ENCODE results near the gene ZMYM3.
A peak's percentile ranks its signal among the peaks of the same experiment; 100 is the strongest.
"Not testable (repeated sequence)": the region's sequence is repeated elsewhere in the genome, so short reads cannot be mapped to it uniquely, and the experiment has no call there.

The ZMYM3 gene

DNA sequence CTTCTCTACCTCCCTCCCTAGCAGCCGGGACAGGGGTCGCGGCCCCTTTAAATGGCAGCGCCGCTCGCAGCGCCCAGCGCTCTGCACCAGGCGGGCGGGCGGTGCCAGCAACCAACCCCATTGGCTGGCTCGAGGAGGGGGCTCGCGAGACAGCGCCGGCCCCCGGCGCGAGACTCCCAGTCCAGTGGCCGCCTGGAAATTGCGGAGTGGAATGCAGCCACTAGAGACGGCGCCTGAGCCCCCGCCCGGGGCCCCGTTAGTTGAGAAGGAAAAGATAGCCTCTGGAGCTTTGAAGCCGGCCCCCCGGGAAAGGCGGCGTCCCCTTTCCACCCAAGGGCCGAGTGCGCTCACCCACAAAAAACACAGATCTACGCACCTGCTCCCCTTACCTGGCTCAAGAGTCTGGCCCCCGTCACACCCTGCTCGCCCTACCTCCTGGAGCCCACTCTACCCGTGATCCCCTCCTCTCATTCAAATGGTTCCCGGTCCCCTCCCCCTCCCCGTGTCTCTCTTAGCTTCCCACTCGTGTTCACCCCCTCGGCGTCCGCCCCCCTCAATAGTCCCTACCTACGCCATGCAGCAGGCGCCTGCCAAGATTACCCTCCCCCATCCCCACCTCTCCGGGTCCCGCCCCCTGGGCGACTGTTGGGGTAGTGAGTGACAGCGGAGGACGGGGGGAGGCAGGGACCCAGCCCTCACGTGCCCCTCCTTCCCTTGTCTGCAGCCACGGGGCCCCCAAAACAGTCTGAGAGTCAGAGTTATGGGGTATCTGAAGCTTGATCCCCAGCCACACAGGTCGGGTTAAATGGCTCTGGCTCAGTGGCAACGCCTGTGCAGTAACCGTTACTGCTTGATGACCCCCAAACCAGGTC is at the start of gene ZMYM3:
TSS of gene ZMYM3 (minus strand) at position 49 of the 872 bp plus-strand sequence. CDS start 885 bp downstream, outside the sequence.
- peak; percentile 73 to 83 for DNase-seq

DNA sequence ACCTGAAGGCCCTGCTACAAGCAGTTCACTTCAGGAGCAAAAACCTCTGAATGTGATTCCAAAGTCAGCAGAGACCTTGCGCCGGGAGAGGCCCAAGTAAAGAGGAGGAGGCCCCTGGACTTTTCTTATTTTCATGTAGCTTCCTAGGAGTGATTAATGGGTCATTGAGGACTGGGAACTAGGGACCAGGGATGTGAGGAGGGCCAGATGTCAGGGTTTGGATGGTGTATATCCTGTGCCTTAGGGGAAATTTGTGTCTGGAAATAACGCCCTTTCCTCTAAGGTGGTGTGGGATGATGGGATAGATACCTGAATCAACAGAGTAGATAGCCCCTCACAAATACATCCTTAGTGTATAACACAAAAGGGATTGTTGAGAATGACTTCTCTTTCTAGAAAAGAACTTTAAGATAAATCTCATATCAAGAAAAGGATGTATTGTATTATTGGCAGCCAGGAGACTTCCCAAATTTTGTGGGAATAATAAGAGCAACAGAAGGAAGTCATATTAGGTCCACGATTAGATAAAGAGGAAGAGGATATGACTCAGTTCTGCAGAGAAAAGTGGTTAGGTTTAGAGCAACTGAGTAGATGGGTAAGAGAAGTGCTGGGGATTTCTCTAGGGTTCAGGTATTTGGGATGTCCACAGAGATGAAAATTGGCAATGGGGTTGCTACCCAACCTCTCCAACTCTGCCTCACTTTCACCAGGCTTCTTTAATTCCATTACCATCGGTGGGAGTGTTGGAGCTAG is 48.7 kb upstream of the ZMYM3 start:
- no peak for DNase-seq

DNA sequence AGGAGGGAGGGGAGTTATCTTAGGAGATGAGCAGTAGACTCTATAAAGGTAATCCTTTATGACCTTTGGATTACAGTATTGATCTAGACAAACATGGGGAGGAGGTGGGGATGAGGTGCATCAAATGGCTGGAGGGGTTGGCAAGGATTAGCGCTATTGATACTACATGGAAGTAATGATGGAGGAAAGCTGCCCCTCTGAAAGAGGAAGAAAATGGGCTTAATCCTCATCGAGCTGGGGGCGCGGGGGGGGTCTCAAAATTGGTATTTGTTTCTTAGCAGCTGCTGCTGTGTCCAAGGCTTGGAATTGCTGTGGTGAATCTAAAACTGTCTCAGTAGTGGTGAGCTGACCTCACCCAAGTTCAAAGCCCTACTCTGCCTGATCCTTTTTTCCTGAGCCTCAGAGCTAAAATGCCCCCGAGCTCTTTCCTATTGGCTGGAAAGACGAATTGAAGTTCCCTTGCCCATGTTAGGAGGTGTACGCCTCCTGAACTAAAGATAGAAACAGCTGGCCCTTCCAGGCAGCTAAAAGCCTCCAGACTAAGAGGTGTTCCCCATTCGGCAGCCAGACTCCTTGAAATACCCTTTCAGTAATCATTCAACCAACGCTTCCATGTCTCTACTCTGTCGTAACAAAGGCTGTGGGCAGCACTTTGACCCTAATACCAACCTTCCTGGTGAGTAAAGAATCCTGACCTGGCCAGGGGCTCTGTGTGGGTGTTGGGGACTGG is 47.4 kb upstream of the ZMYM3 start, which contains the start of gene ITGB1BP2:
TSS of gene ITGB1BP2 (plus strand) at position 556 of the 730 bp plus-strand sequence. CDS start at position 613, 57 bp downstream.
- DNase-seq = no peak

DNA sequence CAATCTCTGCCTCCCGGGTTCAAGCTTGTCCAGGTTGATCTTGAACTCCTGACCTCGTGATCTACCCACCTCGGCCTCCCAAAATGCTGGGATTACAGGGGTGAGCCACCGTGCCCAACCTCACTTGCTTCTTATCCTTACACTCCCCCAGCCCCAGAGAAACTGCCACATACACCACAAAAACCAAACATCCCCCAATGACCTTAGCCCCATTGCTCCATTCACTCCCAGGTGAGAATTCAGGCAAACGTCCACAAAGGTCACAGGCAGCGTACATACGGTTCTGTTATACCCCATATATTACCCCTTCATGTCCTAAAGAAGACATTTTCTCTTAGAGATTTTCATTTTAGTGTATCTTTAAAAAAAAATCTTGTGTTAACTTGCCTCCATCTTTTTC is 46.6 kb upstream of the ZMYM3 start:
- not testable (repeated sequence) for DNase-seq

DNA sequence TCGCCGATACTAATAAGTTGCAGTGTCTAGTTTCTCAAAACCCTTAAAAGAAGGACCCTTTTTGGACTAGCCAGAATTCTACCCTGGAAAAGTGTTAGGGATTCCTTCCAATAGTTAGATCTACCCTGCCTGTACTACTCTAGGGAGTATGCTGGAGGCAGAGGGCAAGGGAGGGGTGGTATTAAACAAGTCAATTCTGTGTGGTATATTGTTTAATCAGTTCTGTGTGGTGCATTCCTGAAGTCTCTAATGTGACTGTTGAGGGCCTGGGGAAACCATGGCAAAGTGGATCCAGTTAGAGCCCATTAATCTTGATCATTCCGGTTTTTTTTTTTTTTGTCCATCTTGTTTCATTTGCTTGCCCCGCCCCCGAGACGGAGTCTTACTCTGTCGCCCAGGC is 46.1 kb upstream of the ZMYM3 start:
- DNase-seq = not testable (repeated sequence)

DNA sequence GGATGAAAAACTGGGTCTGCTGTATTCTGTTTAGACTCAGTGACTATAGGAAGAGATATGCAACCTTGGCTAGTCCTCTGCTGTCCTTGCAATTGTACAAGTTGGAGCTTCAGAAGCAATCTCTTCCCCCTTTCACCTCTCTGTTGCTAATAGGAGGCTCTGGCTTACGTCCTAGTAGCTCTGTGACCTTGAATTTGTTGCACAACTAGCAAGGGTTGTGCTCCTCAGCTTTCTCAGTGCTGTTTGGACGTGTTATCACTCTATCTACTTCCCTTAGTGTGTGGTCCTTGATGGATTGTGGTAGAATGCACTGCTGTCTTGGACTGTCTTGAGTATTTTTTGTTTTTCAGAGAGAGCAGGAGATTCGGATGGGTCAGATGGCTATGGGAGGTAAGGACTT is 44.2 kb upstream of the ZMYM3 start:
- no peak for DNase-seq

DNA sequence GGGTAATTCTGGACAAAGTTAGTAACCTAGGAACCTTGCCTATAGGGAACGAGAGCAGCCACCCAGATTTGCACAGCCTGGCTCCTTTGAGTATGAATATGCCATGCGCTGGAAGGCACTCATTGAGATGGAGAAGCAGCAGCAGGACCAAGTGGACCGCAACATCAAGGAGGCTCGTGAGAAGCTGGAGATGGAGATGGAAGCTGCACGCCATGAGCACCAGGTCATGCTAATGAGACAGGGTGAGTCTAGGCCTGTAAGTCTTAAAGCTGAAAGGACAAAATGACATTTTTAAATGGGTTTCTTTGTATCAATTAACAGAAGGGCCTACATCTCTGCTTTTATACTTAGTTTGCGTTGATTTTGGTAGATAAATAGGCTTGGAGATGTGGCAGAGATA is 42.9 kb upstream of the ZMYM3 start:
- DNase-seq = no peak

DNA sequence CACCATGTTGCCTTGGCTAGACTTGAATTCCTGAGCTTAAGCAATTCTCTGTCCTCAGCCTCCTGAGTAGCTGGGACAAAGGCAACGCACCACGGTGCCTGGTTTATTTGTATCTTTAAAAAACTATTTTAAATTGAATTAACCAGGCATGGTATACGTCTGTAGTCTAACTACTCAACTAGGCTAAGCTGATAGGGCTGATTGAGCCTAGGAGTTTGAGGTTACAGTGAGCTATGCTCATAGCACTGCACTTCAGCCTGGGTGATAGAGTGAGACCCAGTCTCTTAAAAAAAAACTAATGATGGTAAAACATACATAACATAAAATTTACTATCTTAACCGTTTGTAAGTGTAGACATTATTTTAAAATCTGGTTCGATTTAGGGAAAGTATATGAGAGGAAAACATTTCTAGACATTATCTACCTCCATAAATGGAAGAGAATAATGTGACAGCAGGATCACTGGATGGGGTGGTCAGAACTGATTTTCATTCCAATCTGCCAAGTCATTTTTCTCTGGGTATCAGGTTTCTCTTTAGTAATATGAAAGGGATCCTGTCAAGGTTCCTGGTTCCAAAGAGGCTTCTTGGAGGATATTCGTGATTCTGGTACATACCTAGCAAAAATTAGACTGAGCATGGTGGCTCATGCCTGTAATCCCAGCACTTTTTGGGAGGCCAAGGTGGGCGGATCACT is 38.9 kb upstream of the ZMYM3 start:
- no peak for DNase-seq

DNA sequence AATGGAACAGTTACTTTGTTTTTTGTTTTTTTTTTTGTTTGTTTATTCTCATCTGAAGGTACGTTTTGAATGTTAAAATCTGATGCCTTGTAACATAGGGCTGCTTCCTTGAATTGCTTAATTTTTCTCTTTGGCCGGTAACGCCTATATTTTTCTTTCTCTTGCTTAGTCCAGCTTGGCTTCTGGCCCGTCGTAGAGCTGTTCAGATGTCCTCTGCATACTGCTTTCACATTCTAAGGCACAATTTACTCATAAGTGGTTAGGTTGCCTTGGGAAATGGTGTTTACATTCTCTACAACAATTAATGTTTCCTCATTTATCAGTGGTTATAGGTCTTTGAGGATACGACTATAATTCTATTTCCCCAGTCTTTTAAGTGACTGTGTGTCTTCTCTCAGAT is 37.4 kb upstream of the ZMYM3 start:
- DNase-seq = no peak

DNA sequence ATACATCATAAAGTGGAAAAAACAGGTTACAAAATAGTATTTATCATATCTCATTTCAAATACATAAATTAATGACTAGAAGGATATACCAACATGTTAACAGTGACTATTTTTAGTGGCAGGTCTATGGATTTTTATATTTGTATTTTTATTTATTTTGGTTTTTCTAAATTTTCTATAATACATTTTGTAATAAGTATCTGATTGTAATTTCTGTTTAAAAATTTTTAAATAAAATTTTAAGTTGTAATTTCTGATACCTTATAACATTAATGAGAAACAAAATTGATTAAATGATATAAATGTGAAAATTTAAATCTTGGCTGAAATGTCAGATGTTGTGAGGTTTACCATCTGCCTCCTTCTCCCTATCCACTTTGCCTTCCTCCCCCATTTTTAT is 32.0 kb upstream of the ZMYM3 start:
- DNase-seq = no peak

DNA sequence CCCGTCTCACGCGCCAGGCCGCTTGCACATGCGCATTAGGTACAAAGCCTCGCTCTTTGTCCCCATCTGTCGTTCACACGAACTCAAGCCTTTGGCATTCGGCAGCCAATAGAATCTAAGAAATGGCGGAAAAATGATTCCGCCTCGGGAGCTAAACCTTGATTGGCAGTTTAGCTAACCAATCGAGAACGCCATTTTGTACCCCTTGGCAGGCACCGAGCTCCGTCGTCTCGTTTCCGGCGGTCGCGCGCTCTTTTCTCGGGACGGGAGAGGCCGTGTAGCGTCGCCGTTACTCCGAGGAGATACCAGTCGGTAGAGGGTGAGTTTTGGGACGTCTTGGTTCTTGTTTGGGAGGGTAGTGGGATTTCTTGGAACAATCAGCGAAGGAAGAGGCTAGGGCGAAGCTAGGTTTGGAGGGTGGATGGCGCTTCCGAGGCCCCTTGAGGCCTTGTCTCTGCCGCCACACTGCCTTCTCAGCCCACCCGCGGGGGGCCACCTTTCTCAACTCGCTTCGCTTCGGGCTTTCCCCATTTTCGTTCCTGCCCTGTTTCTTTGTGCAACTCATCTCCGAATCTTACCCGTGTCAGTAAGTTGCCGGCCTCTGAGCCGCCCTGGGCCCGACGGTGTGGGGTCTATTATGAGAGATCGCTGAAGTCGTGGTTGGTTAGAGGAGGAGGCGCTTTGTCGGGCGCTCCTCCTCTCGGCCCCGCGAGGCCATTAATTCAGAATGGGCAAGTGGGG is 29.6 kb upstream of the ZMYM3 start, which contains the start of gene NONO:
TSS of gene NONO (plus strand) at position 233 of the 741 bp plus-strand sequence. CDS start 7,003 bp downstream, outside the sequence.
- DNase-seq = peak; percentile 94 to 96

DNA sequence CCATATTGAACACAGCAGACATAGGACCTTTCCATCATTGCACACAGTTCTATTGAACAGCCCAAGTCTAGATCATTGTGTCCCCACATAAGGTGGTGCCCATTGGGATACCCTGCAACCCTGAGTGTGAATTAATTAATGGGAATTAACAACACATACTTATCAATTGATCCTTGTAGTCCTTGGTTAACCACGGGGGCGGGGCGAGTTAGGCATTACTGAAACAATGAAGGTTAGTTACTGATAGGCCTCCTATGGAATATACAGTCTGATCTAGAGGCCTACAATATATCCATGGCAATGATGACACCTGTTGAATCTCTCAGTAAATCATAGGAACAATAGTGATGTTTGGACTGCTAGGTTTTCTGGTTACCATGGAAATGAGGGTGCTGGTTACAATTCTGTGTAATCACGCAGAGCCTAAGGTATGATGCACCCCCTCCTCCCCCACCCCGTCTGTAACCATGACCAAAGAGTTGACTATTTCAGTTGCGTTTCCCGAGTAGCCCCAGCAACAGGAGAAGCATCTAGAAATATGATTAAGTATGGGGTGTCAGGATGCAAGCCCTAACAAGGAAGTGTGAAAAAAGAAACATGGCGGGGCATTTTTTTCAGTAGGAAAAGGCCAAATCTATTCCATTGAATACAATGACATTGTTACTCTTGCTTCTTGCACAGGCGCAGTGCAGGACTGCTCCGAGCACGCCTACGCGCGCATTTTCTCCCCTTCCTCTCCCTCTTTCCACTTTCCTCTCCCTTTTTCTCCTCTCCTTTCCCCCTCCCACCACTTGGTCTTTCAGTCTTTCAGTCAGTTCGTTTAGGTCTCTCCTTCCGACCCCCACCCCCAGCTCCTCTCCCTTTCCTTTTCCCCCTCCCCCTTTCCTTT is 28.8 kb upstream of the ZMYM3 start:
- DNase-seq = peak; percentile 1 to 31

DNA sequence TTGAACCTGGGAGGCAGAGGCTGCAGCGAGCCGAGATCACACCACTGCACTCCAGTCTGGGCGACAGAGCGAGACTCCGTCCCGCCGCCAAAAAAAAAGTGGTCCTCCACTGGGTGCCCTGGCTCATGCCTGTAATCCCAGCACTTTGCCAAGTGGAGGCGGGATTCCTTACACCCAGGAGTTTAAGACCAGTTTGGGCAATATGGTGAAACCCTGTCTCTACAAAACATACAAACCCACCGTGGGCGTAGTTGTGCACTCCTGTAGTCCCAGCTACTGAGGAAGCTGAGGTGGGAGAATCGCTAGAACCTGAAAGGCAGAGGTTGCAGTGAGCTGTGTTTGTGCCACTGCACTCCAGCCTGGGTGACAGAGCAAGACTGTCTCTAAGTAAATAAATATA is 27.4 kb upstream of the ZMYM3 start:
- not testable (repeated sequence) for DNase-seq

DNA sequence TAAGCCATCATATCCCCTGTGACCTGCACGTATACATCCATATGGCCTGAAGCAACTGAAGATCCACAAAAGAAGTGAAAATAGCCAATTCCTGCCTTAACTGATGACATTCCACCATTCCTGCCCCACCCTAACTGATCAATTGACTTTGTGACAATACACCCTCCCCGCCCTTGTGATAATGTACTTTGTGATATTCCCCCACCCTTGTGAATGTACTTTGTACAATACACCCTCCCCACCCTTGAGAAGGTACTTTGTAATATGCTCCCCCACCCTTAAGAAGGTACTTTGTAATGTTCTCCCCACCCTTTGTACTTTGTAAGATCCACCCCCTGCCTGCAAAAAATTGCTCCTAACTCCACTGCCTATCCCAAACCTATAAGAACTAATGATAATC is 18.4 kb upstream of the ZMYM3 start:
- DNase-seq = not testable (repeated sequence)

DNA sequence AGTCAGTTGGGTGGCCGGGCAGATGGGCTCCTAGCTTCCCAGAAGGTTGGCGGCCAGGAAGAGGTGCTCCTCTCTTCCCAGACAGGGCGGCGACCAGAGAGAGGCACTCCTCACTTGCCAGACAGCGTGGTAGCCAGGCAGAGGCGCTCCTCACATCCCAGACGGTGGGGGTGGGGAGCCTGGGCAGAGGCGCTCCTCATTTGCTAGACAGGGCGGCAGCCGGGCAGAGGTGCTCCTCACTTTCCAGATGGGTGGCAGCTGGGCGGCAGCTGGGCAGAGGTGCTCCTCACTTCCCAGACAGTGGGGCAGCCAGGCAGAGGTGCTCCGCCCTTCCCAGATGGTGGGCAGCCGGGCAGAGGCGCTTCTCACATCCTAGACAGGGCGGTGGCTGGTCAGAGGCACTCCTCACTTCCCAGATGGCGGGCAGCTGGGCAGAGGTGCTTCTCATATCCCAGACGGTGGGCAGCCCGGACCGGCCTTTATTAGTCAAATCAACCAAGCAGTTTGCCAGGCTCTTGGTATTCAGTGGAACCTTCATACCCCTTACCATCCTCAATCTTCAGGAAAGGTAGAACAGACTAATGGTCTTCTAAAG is 16.0 kb upstream of the ZMYM3 start:
- no peak for DNase-seq

DNA sequence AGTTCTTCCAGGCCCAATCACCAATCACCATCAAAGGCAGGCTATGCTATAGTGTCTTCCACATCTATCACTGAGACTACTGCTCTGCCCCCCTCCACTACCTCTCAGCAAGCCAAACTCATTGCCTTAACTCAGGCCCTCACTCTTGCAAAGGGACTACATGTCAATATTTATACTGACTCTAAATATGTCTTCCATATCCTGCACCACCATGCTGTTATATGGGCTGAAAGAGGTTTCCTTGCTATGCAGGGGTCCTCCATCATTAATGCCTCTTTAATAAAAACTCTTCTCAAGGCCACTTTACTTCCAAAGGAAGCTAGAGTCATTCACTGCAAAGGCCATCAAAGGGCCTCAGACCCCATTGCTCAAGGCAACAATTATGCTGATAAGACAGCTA is 14.7 kb upstream of the ZMYM3 start:
- DNase-seq = not testable (repeated sequence)

DNA sequence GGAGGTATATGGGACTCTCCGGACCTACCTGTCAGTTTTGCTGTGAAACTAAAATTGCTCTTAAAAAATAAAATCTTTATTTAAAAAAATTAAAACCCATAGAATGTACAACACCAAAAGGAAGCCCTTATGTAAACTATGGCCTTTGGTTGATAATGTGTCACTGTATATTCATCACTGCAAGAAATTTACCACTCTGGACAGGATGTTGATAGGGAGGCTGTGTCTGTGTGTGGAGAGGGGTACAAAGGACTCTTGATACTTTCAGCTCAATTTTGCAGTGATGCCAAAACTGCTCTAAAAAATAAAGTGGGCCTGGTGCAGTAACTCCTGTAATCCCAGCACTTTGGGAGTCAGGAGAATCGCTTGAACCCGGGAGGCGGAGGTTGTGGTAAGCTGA is 2.9 kb upstream of the ZMYM3 start:
- DNase-seq = no peak

DNA sequence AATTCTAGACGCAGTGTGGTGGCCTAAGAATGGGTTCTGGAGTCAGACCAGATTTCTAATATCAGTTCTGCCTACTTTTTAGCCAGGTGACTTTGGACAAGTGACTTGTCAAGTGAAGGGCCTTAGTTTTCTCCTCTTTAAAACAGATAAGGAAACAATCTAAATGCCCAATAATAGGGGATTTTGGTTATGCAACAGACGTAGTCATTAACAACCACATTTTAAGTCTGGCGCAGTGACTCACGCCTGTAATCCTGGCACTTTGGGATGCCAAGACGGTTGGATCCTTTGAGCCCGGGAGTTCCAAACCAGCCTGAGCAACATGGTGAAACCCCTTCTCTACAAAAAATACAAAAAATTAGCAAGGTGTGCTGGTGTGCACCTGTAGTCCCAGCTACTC is 2.1 kb upstream of the ZMYM3 start:
- no peak for DNase-seq

DNA sequence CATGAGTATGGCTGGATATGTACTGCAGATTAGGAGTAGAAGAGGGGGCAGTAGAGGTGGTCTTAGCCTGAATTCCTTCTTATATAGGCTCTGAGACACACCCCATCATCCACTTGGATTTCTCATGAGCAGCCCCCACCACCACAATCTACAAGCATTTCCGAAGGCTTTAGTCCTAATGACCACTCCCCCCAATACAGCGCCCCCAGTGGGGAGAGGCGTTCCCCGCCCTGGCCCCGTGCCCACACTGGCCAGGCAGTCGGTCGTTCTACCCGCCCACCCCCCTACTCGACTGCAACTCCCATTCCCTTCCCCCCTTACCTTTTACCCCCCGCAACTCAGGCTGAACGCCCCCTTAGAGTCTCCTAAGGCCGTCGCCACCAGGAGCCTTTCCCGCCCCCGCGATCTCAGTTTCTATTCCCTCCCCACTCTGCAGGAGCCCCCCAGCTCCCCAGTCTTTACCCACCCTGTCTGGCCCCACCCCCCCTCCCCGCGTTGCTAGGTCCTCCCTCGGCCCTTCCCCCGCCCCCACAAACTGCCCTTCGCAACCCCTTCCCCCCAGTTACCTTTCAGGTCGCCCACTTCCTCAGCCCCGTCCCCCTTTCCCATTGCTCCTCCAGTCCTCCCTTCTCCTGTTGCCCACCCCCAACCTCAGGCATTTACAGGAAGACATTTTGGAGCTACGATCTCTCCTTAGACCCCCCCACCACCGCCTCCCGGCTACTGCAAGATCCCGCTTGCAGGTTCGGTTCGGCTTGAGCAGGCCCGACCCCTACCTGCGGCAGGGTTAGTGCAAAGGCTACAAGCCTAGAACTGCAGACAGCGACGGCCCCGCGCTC is 468 bp downstream of the ZMYM3 start:
- DNase-seq = peak in 1 of 2 experiments; percentile 1

Measured in SHP77 (cell line).